HepG2 (cell line): ENCODE data around the gene MACROD2. TPM values are rescaled to one million over a fixed set of nuclear protein-coding genes. Genes with fewer than 3 reads are reported as not detected.

Experiments used
- ATAC-seq: fragments of 200-7000 bp; cut with Tn5 transposase; 3 replicates; pipeline ENCODE4 v1.9.1; 2020; ENCODE audit warnings: mild to moderate bottlenecking, moderate library complexity
- BruUV-seq: library from RNA; stranded (reverse); fragments of 400-500 nt; replicated peaks from 2 replicates; lab custom pipeline; 2021; lab: Mats Ljungman, UMichigan
- CTCF ChIA-PET: fragments of 300-600 bp; formaldehyde crosslinking; extraction: SDS; loops from one replicate; lab custom pipeline; 2021; ENCODE audit warnings: low total read pairs, inconsistent platforms, low intra/inter-chr PET ratio; lab: Yijun Ruan, JAX
- POLR2A ChIA-PET: fragments of 350-600 bp; sonication (Branson Sonifier 250); formaldehyde crosslinking; loops from one replicate; lab custom pipeline; 2020; ENCODE audit warnings: antibody characterized with exemption, inconsistent platforms; lab: Yijun Ruan, JAX
- DNase-seq: peaks from one replicate; pipeline ENCODE4 v3.0.0-alpha.2; 2015; ENCODE audit warnings: low spot score
- FAIRE-seq: peaks from 3 replicates; lab custom pipeline; 2011; peaks lifted over from hg19 to GRCh38; lab: Jason Lieb, UNC
- H2AFZ ChIP-seq: one replicate; pipeline ENCODE4 v1.6.1; 2011; ENCODE audit warnings: low read length, inconsistent platforms
- H3K27ac ChIP-seq: fragments of 300-600 bp; 3 replicates; pipeline ENCODE4 v1.8.0; 2011; ENCODE audit warnings: mixed run types, mild to moderate bottlenecking, mixed read lengths, low read length, inconsistent platforms; ENCODE audit not compliant: insufficient read depth; ENCODE audit errors: extremely low read length
- H3K27me3 ChIP-seq, 2 experiments: fragments of 200-600 bp in 1 of 2; 2 replicates in 1 of 2; 3 replicates in 1 of 2; pipeline versions ENCODE4 v1.6.0 to v1.8.0; 2011; ENCODE audit warnings: low read length in 2 of 2, mild to moderate bottlenecking in 2 of 2, moderate library complexity in 2 of 2, inconsistent platforms in 1 of 2; ENCODE audit not compliant: insufficient read depth in 2 of 2, control insufficient read depth in 1 of 2
- H3K36me3 ChIP-seq, 2 experiments: fragments of 200-600 bp in 1 of 2; replicated peaks in 1 of 2; 2 replicates in 1 of 2; 3 replicates in 1 of 2; pipeline versions ENCODE4 v1.5.1 to v1.8.0; 2011; ENCODE audit warnings: low read length in 2 of 2, inconsistent platforms in 1 of 2; ENCODE audit not compliant: insufficient read depth in 2 of 2, control insufficient read depth in 1 of 2
- H3K4me1 ChIP-seq: 2 replicates; pipeline ENCODE4 v1.5.1; 2012; ENCODE audit warnings: low read length, inconsistent platforms; ENCODE audit not compliant: insufficient read depth
- H3K4me2 ChIP-seq: 2 replicates; pipeline ENCODE4 v1.6.0; 2011; ENCODE audit warnings: low read depth, low read length, inconsistent platforms
- H3K4me3 ChIP-seq, 3 experiments: fragments of 200-600 bp in 1 of 3; sonication (generic), shearing (Covaris generic) in 1 of 3; replicated peaks in 1 of 3; 2 replicates each; pipeline ENCODE4 v1.5.1; 2011 to 2016; ENCODE audit warnings: low read length in 3 of 3, inconsistent platforms in 2 of 3, low read depth in 2 of 3, mild to moderate bottlenecking in 2 of 3, control low read depth in 1 of 3, mixed read lengths in 1 of 3; ENCODE audit not compliant: insufficient read depth in 1 of 3
- H3K79me2 ChIP-seq: one replicate; pipeline ENCODE4 v1.6.1; 2011; ENCODE audit warnings: low read length, inconsistent platforms; ENCODE audit not compliant: insufficient read depth
- H3K9ac ChIP-seq: 2 replicates; pipeline ENCODE4 v1.6.0; 2011; ENCODE audit warnings: mild to moderate bottlenecking, low read depth, low read length, inconsistent platforms; ENCODE audit not compliant: insufficient read depth
- H3K9me3 ChIP-seq: 2 replicates; pipeline ENCODE4 v1.5.1; 2012; ENCODE audit warnings: mild to moderate bottlenecking, low read length
- H4K20me1 ChIP-seq: 2 replicates; pipeline ENCODE4 v1.6.0; 2011; ENCODE audit warnings: inconsistent platforms, mild to moderate bottlenecking, low read length, moderate library complexity; ENCODE audit not compliant: insufficient read depth
- CHD2 ChIP-seq: IDR thresholded peaks from 2 replicates; pipeline ENCODE4 v1.6.1; 2011; ENCODE audit warnings: low read depth, low read length, improper control_type of control experiment
- HDAC2 ChIP-seq: sonication (generic); formaldehyde crosslinking; IDR thresholded peaks from 2 replicates; pipeline ENCODE4 v1.4.0; 2020; ENCODE audit warnings: missing genetic modification reagents
- HNF4A ChIP-seq: sonication (generic); formaldehyde crosslinking; IDR thresholded peaks from 2 replicates; pipeline ENCODE4 v1.4.0; 2020; ENCODE audit warnings: missing genetic modification reagents
- HOXA7 ChIP-seq: sonication (generic); formaldehyde crosslinking; IDR thresholded peaks from 2 replicates; pipeline ENCODE4 v1.8.1; 2022; ENCODE audit warnings: mild to moderate bottlenecking, missing genetic modification reagents, moderate library complexity
- MAFK ChIP-seq, 2 experiments: IDR thresholded peaks in 1 of 2; conservative IDR thresholded peaks in 1 of 2; 2 replicates each; pipeline ENCODE4 v1.6.1; 2011; ENCODE audit warnings: improper control_type of control experiment in 2 of 2, low read length in 2 of 2
- MTF1 ChIP-seq: sonication (generic); formaldehyde crosslinking; IDR thresholded peaks from 2 replicates; pipeline ENCODE4 v1.5.0; 2020; ENCODE audit warnings: missing genetic modification reagents
- MTF2 ChIP-seq: sonication (generic); formaldehyde crosslinking; IDR thresholded peaks from 2 replicates; pipeline ENCODE4 v1.5.0; 2020; ENCODE audit warnings: missing genetic modification reagents, borderline replicate concordance
- RARA ChIP-seq: IDR thresholded peaks from 2 replicates; pipeline ENCODE4 v1.6.1; 2016; ENCODE audit warnings: missing genetic modification reagents, missing compliant biosample characterization
- RBFOX2 ChIP-seq: fragments of 200-400 bp; formaldehyde crosslinking; IDR thresholded peaks from 2 replicates; pipeline ENCODE4 v1.6.1; 2017; ENCODE audit warnings: low read depth, mild to moderate bottlenecking, low read length
- RFX5 ChIP-seq: IDR thresholded peaks from 2 replicates; pipeline ENCODE4 v1.6.1; 2011; ENCODE audit warnings: low read depth, low read length, improper control_type of control experiment
- STAT5B ChIP-seq: sonication (generic); formaldehyde crosslinking; IDR thresholded peaks from 2 replicates; pipeline ENCODE4 v1.4.0; 2020; ENCODE audit warnings: missing genetic modification reagents
- ZFP36 ChIP-seq: fragments of 150-350 bp; IDR thresholded peaks from 2 replicates; pipeline ENCODE4 v1.6.1; 2018; ENCODE audit warnings: borderline replicate concordance, low read length, low read depth; ENCODE audit not compliant: partially characterized antibody
- ZNF556 ChIP-seq: sonication (generic); formaldehyde crosslinking; IDR thresholded peaks from 2 replicates; pipeline ENCODE4 v1.4.0; 2020; ENCODE audit warnings: mild to moderate bottlenecking, missing genetic modification reagents, borderline replicate concordance
- ZNF605 ChIP-seq: sonication (generic); formaldehyde crosslinking; IDR thresholded peaks from 2 replicates; pipeline ENCODE4 v1.8.0; 2022; ENCODE audit warnings: mild to moderate bottlenecking, missing genetic modification reagents
- ZNF75D ChIP-seq: sonication (generic); formaldehyde crosslinking; IDR thresholded peaks from 2 replicates; pipeline ENCODE4 v1.8.1; 2023; ENCODE audit warnings: missing genetic modification reagents, mild to moderate bottlenecking, borderline replicate concordance
- WGBS: methylation state at CpG from one replicate; pipeline ENCODE4 v1.1.6; 2017; ENCODE audit warnings: low lambda C conversion rate; 5-methylcytosine and 5-hydroxymethylcytosine counted together
- in situ Hi-C: cut with HindIII; loops from 2 replicates; pipeline ENCODE4 v1.10.0; 2017; ENCODE audit warnings: low pct_unique_long_range_greater_than_20kb; ENCODE audit not compliant: extremely low pct_ligation_motif_present
- intact Hi-C: fragments of 100-400 bp; cut with micrococcal nuclease; formaldehyde crosslinking; loops from one replicate; pipeline ENCODE4 v1.10.0; 2022; ENCODE audit not compliant: unreplicated experiment
- polyA plus RNA-seq, 8 experiments: library from polyadenylated mRNA; depleted of rRNA in 3 of 8; stranded (reverse) in 7 of 8; unstranded in 1 of 8; fragments of >200 nt; fragmentation: Illumina TruSeq in 4 of 8; extraction: Trizol in 4 of 8; gene quantifications; 2 replicates each; pipeline versions ENCODE4 v1.2.1 to v1.2.3, GENCODE V29; 2011 to 2016; ENCODE audit warnings: low read depth in 4 of 8, missing spikeins in 1 of 8, mixed read lengths in 1 of 8; ENCODE audit not compliant: insufficient read depth in 1 of 8
- total RNA-seq, 5 experiments: library from RNA; depleted of rRNA; stranded (reverse); fragments of >200 nt; fragmentation: Illumina TruSeq; extraction: Trizol; gene quantifications; 2 replicates each; pipeline ENCODE4 v1.2.3, GENCODE V29; 2016; ENCODE audit warnings: low read depth in 1 of 5
- TF ChIP-seq, protein P1 (sequence below): sonication (generic); formaldehyde crosslinking; IDR thresholded peaks from 2 replicates; pipeline ENCODE4 v1.4.0; 2020; ENCODE audit warnings: missing genetic modification reagents, borderline replicate concordance
- TF ChIP-seq, protein P2 (sequence below): sonication (generic); formaldehyde crosslinking; IDR thresholded peaks from 2 replicates; pipeline ENCODE4 v1.5.1; 2020; ENCODE audit warnings: mild to moderate bottlenecking, missing genetic modification reagents, moderate library complexity

MACROD2 gene
- total and polyA plus RNA-seq, 2 of the 13 experiments (the other 11 are each of a cell fraction or from before 2014, with no cell fraction given): 0.13 to 0.51 TPM

DNA sequence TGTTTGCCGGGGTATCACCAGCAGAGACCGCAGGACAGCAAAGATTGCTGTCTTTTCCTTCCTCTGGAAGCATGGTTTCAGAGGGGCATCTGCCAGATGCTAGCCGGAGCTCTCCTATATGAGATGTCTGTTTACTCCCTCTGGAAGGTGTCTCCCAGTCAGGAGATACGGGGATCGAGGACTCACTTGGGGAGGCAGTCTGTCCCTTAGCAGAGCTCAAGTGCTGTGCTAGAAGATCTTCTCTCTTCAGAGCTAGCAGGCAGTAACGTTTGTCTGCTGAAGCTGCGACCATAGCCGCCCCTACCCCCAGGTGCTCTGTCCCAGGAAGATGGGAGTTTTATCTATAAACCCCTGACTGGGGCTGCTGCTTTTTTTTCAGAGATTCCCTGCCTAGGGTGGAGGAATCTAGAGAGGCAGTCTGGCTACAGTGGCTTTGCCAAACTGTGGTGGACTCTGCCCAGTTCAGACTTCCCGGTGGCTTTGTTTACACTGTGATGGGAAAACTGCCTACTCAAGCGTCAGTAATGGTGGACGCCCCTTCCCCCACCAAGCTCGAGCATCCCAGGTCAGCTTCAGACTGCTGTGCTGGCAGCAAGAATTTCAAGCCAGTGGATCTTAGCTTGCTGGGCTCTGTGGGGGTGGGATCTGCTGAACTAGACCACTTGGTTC is 475.0 kb downstream of the MACROD2 start (continued):
- TF ChIP-seq, protein P1, sequence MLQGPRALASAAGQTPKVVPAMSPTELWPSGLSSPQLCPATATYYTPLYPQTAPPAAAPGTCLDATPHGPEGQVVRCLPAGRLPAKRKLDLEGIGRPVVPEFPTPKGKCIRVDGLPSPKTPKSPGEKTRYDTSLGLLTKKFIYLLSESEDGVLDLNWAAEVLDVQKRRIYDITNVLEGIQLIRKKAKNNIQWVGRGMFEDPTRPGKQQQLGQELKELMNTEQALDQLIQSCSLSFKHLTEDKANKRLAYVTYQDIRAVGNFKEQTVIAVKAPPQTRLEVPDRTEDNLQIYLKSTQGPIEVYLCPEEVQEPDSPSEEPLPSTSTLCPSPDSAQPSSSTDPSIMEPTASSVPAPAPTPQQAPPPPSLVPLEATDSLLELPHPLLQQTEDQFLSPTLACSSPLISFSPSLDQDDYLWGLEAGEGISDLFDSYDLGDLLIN (CRISPR knock-in tag): no peak
- peak; percentile 61 for TF ChIP-seq HNF4A (CRISPR knock-in tag)
- TF ChIP-seq, all 625 proteins: peak for 34

DNA sequence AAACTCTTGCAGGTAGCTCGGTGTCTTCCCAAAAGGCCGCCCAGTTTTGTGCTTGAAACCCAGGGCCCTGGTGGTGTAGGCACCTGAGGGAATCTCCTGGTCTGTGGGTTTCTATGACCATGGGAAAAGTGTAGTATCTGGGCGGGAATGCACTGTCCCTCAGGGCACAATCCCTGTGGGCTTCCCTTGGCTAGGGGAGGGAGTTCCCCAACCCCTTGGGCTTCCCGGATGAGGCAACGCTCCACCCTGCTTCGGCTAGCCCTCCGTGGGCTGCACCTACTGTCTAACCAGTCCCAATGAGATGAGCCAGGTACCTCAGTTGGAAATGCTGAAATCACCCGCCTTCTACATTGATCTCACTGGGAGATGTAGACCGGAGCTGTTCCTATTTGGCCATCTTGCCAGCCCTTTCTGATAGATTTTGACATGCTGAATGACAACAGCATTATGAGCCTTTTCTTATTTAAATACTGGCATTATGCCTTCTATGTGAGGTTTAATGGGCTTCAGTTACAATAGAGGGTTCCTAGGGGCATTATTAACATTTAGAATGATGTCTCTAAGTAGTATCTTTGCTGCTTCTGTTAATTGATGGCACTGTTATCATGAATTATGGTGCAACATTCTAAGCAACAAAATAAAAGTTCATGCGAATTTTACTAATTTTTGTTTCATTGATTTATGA is 475.8 kb downstream of the MACROD2 start:
- Histone ChIP-seq H4K20me1 (no peaks in the 10 kb centered on the region), H3K27ac (no peak overlapping the region), H3K4me1 (peaks cover 29% of the 10 kb centered on the region), H3K9ac (no peak overlapping the region), H3K79me2 (no peaks in the 10 kb centered on the region), H3K9me3 (no peaks in the 10 kb centered on the region), H3K4me2 (peak overlapping the region; percentile 69; the same call in 1 of the 2 replicates), H3K4me3 (peak overlapping the region in 1 of 3 experiments; percentile 45; a peak in 1 of 6 replicates), H3K36me3 (no peaks in the 10 kb centered on the region), H2AFZ (no peak overlapping the region), H3K27me3 (no peaks in the 10 kb centered on the region)
- DNase-seq: no peak
- POLR2A ChIA-PET: no interaction called here
- FAIRE-seq: no peak
- in situ Hi-C loops (no loop called here), intact Hi-C loops (no loop called here)
- peak; percentile 51 for ATAC-seq
- BruUV-seq: no TSS peak
- 78% methylated on average over 10 of the region's 10 CpGs for WGBS
- CTCF ChIA-PET: no interaction called here
- TF ChIP-seq, protein P2, sequence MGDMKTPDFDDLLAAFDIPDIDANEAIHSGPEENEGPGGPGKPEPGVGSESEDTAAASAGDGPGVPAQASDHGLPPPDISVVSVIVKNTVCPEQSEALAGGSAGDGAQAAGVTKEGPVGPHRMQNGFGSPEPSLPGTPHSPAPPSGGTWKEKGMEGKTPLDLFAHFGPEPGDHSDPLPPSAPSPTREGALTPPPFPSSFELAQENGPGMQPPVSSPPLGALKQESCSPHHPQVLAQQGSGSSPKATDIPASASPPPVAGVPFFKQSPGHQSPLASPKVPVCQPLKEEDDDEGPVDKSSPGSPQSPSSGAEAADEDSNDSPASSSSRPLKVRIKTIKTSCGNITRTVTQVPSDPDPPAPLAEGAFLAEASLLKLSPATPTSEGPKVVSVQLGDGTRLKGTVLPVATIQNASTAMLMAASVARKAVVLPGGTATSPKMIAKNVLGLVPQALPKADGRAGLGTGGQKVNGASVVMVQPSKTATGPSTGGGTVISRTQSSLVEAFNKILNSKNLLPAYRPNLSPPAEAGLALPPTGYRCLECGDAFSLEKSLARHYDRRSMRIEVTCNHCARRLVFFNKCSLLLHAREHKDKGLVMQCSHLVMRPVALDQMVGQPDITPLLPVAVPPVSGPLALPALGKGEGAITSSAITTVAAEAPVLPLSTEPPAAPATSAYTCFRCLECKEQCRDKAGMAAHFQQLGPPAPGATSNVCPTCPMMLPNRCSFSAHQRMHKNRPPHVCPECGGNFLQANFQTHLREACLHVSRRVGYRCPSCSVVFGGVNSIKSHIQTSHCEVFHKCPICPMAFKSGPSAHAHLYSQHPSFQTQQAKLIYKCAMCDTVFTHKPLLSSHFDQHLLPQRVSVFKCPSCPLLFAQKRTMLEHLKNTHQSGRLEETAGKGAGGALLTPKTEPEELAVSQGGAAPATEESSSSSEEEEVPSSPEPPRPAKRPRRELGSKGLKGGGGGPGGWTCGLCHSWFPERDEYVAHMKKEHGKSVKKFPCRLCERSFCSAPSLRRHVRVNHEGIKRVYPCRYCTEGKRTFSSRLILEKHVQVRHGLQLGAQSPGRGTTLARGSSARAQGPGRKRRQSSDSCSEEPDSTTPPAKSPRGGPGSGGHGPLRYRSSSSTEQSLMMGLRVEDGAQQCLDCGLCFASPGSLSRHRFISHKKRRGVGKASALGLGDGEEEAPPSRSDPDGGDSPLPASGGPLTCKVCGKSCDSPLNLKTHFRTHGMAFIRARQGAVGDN (CRISPR knock-in tag): peak; percentile 25; the same call in 1 of the 2 replicates
- TF ChIP-seq RFX5 (no peak), HOXA7 (CRISPR knock-in tag) (no peak), ZFP36 (no peak), STAT5B (CRISPR knock-in tag) (no peak), ZNF556 (CRISPR knock-in tag) (0 out of 2 replicates have a peak, but pooled peaks have one; percentile 1), ZNF75D (no peak), ZNF605 (0 out of 2 replicates have a peak, but pooled peaks have one; percentile 8), RARA (CRISPR knock-in tag) (no peak), CHD2 (no peak), MTF2 (no peak), HDAC2 (CRISPR knock-in tag) (no peak), RBFOX2 (no peak), MTF1 (CRISPR knock-in tag) (no peak), MAFK (conservative IDR thresholded peaks at IDR 0.05 in 1 of 2, IDR thresholded peaks at IDR 0.05 in 1 of 2; ENCODE audit: low read length in 2 of 2) (no peak)
